ENCODE results near the gene DDX10.

DDX10 gene

DNA sequence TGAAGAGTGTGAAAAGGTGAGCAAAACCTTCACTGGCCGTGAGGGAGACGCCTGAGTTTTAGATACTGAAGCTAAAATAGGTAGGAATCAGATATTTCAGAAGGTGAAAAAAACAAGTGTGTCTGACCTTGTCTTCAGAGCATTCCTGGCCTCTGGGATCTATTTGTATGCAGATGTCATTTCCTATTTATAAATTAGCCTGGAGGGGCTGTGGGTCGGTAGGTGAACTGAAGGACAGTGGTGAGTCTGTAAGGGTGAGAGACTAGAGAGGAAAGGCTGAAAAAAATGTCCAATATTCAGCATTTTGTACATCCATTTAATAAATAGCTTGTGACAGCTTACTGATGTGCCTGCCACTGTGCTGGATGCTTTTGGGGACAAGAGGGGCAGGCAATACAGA is 302.1 kb downstream of the DDX10 start:
- TF ChIP-seq NFIC (IDR thresholded peaks at IDR 0.05): no peak
- TF ChIP-seq, protein P1, sequence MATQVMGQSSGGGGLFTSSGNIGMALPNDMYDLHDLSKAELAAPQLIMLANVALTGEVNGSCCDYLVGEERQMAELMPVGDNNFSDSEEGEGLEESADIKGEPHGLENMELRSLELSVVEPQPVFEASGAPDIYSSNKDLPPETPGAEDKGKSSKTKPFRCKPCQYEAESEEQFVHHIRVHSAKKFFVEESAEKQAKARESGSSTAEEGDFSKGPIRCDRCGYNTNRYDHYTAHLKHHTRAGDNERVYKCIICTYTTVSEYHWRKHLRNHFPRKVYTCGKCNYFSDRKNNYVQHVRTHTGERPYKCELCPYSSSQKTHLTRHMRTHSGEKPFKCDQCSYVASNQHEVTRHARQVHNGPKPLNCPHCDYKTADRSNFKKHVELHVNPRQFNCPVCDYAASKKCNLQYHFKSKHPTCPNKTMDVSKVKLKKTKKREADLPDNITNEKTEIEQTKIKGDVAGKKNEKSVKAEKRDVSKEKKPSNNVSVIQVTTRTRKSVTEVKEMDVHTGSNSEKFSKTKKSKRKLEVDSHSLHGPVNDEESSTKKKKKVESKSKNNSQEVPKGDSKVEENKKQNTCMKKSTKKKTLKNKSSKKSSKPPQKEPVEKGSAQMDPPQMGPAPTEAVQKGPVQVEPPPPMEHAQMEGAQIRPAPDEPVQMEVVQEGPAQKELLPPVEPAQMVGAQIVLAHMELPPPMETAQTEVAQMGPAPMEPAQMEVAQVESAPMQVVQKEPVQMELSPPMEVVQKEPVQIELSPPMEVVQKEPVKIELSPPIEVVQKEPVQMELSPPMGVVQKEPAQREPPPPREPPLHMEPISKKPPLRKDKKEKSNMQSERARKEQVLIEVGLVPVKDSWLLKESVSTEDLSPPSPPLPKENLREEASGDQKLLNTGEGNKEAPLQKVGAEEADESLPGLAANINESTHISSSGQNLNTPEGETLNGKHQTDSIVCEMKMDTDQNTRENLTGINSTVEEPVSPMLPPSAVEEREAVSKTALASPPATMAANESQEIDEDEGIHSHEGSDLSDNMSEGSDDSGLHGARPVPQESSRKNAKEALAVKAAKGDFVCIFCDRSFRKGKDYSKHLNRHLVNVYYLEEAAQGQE (IDR thresholded peaks at IDR 0.05; ENCODE audit: low read depth): no peak

DNA sequence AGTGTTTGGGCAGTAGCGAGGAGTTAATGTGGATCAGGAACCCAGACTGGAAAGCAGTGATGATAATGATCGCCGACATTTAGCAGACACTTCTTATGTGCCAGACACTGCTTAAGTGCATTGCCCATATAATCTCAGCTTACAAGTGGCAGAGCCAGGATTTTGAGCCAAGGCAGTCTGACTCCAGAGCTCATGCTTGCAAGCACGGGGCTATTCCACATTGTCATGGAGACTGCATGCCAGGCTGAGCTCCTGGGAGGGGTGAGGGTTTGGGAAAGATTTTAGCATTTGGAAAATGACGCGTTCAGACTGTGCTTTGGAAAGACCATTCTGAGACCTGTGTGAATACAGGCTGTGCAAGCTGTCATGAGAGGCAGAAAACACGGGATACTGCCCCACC is 302.7 kb downstream of the DDX10 start:
- TF ChIP-seq FOXM1 (IDR thresholded peaks at IDR 0.05; ENCODE audit: borderline replicate concordance, low read depth) (no peak), CREB1 (IDR thresholded peaks at IDR 0.05; ENCODE audit: low read depth) (no peak), TCF12 (IDR thresholded peaks at IDR 0.05; ENCODE audit: low read depth) (no peak), TEAD4 (IDR thresholded peaks at IDR 0.05) (no peak), CEBPB (IDR thresholded peaks at IDR 0.05) (no peak), EGR1 (IDR thresholded peaks at IDR 0.05) (no peak), NFIC (IDR thresholded peaks at IDR 0.05) (no peak)
- TF ChIP-seq, protein P1 (IDR thresholded peaks at IDR 0.05; ENCODE audit: low read depth): no peak
- TF ChIP-seq, protein P2, sequence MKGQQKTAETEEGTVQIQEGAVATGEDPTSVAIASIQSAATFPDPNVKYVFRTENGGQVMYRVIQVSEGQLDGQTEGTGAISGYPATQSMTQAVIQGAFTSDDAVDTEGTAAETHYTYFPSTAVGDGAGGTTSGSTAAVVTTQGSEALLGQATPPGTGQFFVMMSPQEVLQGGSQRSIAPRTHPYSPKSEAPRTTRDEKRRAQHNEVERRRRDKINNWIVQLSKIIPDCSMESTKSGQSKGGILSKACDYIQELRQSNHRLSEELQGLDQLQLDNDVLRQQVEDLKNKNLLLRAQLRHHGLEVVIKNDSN (IDR thresholded peaks at IDR 0.05): no peak

DNA sequence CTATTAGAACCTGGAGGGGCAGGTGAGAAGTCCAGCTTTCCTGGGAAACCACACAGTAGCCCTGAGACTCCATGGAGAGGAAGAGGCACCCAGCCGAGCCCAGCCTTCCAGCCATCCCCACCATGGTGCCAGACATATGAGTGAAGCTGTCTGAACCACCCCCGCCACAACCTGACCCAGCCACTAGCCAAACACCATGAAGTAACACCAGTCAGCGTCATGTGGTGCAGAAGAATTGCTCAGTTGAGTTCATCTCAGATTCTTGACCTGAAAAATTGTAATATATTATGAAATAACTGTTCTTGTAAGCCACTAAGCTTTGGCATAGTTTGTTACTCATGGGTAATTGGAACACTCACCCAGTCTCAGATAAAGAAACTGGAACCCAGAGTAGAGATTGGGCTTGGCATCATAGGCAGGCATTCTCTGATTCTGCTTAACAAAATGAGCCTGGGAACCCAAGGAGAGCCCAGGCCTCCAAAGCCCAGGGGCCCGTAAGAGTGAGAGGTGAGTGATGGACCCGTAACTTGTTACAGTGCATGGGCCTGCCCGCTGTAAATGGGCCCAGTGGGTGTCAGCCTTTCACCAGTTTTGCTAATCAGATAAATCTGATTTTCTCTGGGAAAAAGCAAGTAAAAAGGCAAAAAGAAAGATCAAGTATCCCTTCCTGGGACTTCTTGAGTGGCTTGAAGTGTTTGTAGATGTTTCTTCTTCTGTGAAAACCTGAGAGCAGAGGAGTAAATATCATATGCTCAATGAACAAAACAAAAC is 305.5 kb downstream of the DDX10 start:
- TF ChIP-seq TCF12 (IDR thresholded peaks at IDR 0.05; ENCODE audit: low read depth) (no peak), TEAD4 (IDR thresholded peaks at IDR 0.05) (no peak), ZBTB7A (IDR thresholded peaks at IDR 0.05; ENCODE audit: low read depth) (no peak), CEBPB (IDR thresholded peaks at IDR 0.05) (no peak)
- TF ChIP-seq, protein P3, sequence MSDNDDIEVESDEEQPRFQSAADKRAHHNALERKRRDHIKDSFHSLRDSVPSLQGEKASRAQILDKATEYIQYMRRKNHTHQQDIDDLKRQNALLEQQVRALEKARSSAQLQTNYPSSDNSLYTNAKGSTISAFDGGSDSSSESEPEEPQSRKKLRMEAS (IDR thresholded peaks at IDR 0.05): no peak

DNA sequence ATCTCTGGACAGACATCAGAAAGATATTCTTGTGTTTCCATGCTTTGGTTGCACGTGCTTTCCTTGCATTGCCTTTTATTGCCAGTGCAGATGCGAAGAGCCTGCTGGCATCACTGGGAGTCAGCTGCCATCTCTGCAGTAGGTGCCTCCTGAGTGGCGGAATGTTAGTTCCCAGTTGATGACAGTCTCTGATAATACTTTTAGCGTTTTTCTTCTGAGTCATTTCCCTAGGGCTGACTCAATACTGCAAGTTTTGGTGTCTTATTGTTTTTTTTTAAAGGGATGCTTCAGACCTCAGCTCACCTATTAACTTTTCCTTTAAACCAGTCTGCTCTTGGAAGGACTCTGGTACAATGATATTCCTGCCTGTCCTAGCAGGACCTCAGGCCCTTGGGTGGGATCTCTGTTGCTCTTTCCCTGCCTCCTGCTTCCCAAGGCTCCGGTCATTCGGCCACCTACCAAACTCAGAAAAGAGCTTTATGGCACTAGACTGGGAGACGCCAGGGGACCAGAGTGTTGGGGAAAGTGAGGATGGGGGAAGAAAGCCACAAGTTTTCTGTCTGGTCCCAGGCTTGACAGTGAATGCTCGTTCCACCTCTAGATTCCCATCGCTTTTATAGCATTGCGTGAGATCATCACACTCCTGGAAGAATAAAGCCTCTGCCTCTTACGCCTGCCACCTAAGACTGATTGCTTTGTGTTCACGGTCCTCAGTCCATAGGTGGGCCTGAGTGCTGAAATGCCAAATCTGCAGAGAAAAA is 308.7 kb downstream of the DDX10 start:
- no peak for TF ChIP-seq EP300 (IDR thresholded peaks at IDR 0.05; ENCODE audit: borderline replicate concordance)
- no peak for TF ChIP-seq FOXM1 (IDR thresholded peaks at IDR 0.05; ENCODE audit: borderline replicate concordance, low read depth)
- TF ChIP-seq NFIC (IDR thresholded peaks at IDR 0.05): no peak
- TF ChIP-seq YY1 (IDR thresholded peaks at IDR 0.05; ENCODE audit: low read depth): no peak
- TF ChIP-seq CEBPB (IDR thresholded peaks at IDR 0.05): no peak
- TF ChIP-seq ZBTB7A (IDR thresholded peaks at IDR 0.05; ENCODE audit: low read depth): no peak
- no peak for TF ChIP-seq CREB1 (IDR thresholded peaks at IDR 0.05; ENCODE audit: low read depth)
- TF ChIP-seq, protein P1 (IDR thresholded peaks at IDR 0.05; ENCODE audit: low read depth): no peak
- TF ChIP-seq EGR1 (IDR thresholded peaks at IDR 0.05): no peak
- TF ChIP-seq TEAD4 (IDR thresholded peaks at IDR 0.05): no peak
- TF ChIP-seq, protein P2 (IDR thresholded peaks at IDR 0.05): no peak

DNA sequence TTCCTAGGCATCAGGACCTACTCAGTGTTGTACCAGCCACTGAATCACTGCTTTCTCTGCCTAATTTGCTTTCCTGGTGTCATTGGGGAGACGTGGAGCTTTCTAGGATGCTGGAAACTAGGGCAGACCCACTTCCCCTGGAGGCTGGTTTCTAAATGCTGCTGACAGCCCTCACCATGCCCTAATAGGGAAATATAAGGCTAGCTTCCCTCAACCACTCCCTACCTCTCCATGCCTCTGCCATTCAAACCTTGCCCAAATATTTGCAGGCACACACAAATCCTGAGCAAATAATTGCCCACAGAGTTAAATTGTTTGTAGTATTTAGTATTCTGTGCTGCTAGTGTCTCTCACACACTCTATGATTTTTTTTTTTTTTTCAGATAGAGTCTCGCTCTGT is 310.2 kb downstream of the DDX10 start:
- no peak for TF ChIP-seq TAF1 (IDR thresholded peaks at IDR 0.05; ENCODE audit: low read depth)
